HUES48 (cell line): ENCODE data around the gene KCNE1.
"Not testable (repeated sequence)": the region's sequence is repeated elsewhere in the genome, so short reads cannot be mapped to it uniquely, and the experiment has no call there.

Source experiments
- H3K27ac ChIP-seq: one replicate; pipeline ENCODE4 v1.7.0; 2013; ENCODE audit warnings: low read depth, low read length, inconsistent platforms
- H3K27me3 ChIP-seq: 2 replicates; pipeline ENCODE4 v1.6.1; 2013; ENCODE audit warnings: mild to moderate bottlenecking, low read length; ENCODE audit not compliant: control insufficient read depth, insufficient read depth
- H3K36me3 ChIP-seq: 2 replicates; pipeline ENCODE4 v1.6.1; 2013; ENCODE audit warnings: low read length; ENCODE audit not compliant: control insufficient read depth, insufficient read depth
- H3K4me1 ChIP-seq: 2 replicates; pipeline ENCODE4 v1.6.1; 2013; ENCODE audit warnings: mild to moderate bottlenecking, low read length; ENCODE audit not compliant: control insufficient read depth, insufficient read depth
- H3K4me3 ChIP-seq: 2 replicates; pipeline ENCODE4 v1.5.1; 2013; ENCODE audit warnings: mild to moderate bottlenecking, low read depth, low read length
- H3K9ac ChIP-seq: 2 replicates; pipeline ENCODE4 v1.6.1; 2013; ENCODE audit warnings: mild to moderate bottlenecking, low read depth, low read length, moderate library complexity
- H3K9me3 ChIP-seq: 2 replicates; pipeline ENCODE4 v1.6.1; 2013; ENCODE audit warnings: low read length; ENCODE audit not compliant: control insufficient read depth, insufficient read depth

The KCNE1 gene

GRCh38 chr21:34513129-34513675, 1.2 kb upstream of the KCNE1 start:
- H3K9ac ChIP-seq: no peak overlapping the region

DNA sequence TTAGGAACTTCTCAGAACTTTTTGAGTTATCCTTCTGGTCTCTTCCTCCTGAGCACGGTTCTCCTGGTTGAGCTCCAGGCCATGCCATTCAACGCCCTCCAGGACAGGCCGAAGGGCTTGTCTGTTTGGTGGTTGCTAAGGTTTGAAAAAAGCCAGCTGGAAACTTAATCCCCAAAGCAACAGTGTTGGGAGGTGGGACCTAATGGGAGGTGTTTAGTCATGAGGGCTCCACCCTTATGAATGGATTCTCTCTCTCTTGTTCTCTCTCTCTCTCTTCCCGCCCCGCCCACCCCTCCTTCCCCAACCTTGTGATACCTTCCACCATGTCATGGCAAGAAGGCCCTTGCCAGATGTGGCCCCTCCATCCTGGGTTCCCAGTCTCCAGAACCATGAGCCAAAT, 829 bp downstream of the KCNE1 start:
- Histone ChIP-seq H3K4me1 (no peaks in the 10 kb centered on the region), H3K27me3 (no peaks in the 10 kb centered on the region), H3K9me3 (no peaks in the 10 kb centered on the region), H3K4me3 (no peak overlapping the region), H3K9ac (no peak overlapping the region), H3K36me3 (no peaks in the 10 kb centered on the region), H3K27ac (no peak overlapping the region)

More at GRCh38 chr21:34513129-34513675, 1.2 kb upstream of the KCNE1 start:
- Histone ChIP-seq H3K4me1 (no peaks in the 10 kb centered on the region), H3K27ac (no peak overlapping the region), H3K27me3 (no peaks in the 10 kb centered on the region), H3K9me3 (no peaks in the 10 kb centered on the region), H3K36me3 (no peaks in the 10 kb centered on the region), H3K4me3 (no peak overlapping the region)

DNA sequence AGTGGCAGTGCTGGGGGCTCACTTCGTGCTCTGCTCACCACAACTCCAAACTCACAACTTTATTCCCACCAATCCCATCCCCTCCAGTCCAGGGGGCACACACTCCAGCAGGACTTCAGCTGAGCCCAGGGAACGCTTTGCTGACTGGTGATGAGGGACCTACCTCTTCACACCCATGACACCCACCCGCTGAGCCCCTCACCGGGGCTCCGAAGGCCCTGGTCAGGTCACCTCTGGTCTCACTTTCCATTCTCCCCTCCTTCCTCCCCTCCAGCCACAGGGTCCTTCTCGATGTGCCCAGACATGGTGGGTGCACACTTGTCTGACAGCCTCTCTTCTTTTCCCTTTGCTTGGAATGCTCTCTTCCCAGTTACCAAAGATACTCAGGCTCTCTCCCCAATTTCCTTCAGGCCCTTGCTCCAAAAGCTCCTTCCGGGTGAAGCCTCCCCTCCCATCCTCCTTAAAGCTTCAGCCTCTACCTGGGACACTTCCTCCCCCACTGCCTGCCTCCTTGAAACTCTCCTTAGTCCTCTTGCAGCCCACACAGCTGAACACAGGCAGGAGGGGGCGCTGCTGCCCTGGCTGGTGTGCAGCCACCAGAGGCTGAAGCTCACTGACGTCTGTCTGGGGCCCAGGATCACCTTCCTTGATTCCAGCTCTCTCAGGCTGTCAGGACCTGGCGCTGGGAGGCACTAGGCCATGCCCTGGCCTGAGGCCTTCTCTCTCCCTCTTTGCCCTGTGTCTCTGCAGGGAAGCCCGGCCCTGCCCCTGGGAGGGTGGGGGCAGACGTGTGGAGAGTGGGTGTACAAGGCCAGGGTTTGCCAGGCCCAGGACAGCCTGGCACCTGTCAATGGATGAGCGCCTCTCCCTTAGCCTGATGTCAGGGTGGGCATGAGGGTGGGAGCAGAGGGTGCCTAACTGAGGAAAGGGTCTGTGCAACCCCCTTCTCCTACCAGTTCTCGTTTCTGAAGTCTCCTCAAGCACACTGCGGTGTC, 1.6 kb downstream of the KCNE1 start:
- Histone ChIP-seq H3K27ac (no peak overlapping the region), H3K9ac (no peak overlapping the region)

GRCh38 chr21:34509151-34509550, 2.9 kb downstream of the KCNE1 start:
- H3K4me3 ChIP-seq: no peak overlapping the region
- H3K36me3 ChIP-seq: no peaks in the 10 kb centered on the region
- H3K9ac ChIP-seq: no peak overlapping the region
- H3K27me3 ChIP-seq: no peaks in the 10 kb centered on the region
- H3K27ac ChIP-seq: no peak overlapping the region
- no peaks in the 10 kb centered on the region for H3K4me1 ChIP-seq
- no peaks in the 10 kb centered on the region for H3K9me3 ChIP-seq

More for the DNA sequence above, 1.6 kb downstream of the KCNE1 start:
- Histone ChIP-seq H3K4me3 (no peak overlapping the region), H3K36me3 (no peaks in the 10 kb centered on the region), H3K27me3 (no peaks in the 10 kb centered on the region), H3K9me3 (no peaks in the 10 kb centered on the region), H3K4me1 (no peaks in the 10 kb centered on the region)

GRCh38 chr21:34504595-34504994, 7.4 kb downstream of the KCNE1 start:
- Histone ChIP-seq H3K4me3 (no peak overlapping the region), H3K27ac (no peak overlapping the region), H3K9me3 (no peaks in the 10 kb centered on the region), H3K36me3 (no peaks in the 10 kb centered on the region), H3K9ac (no peak overlapping the region), H3K27me3 (no peaks in the 10 kb centered on the region), H3K4me1 (no peaks in the 10 kb centered on the region)

- H3K27ac ChIP-seq: no peak overlapping the region
- H3K9me3 ChIP-seq: no peaks in the 10 kb centered on the region
- H3K36me3 ChIP-seq: no peaks in the 10 kb centered on the region
- H3K27me3 ChIP-seq: no peaks in the 10 kb centered on the region
- H3K4me1 ChIP-seq: no peaks in the 10 kb centered on the region
- H3K9ac ChIP-seq: no peak overlapping the region
- H3K4me3 ChIP-seq: no peak overlapping the region
Measured at GRCh38 chr21:34502480-34503106, 9.4 kb downstream of the KCNE1 start.

GRCh38 chr21:34501716-34502115, 10.3 kb downstream of the KCNE1 start:
- no peaks in the 10 kb centered on the region for H3K9me3 ChIP-seq
- H3K4me1 ChIP-seq: no peaks in the 10 kb centered on the region
- H3K36me3 ChIP-seq: no peaks in the 10 kb centered on the region
- H3K9ac ChIP-seq: no peak overlapping the region
- no peak overlapping the region for H3K4me3 ChIP-seq
- H3K27me3 ChIP-seq: no peaks in the 10 kb centered on the region
- H3K27ac ChIP-seq: no peak overlapping the region

GRCh38 chr21:34500191-34500590, 11.8 kb downstream of the KCNE1 start:
- no peaks in the 10 kb centered on the region for H3K9me3 ChIP-seq

DNA sequence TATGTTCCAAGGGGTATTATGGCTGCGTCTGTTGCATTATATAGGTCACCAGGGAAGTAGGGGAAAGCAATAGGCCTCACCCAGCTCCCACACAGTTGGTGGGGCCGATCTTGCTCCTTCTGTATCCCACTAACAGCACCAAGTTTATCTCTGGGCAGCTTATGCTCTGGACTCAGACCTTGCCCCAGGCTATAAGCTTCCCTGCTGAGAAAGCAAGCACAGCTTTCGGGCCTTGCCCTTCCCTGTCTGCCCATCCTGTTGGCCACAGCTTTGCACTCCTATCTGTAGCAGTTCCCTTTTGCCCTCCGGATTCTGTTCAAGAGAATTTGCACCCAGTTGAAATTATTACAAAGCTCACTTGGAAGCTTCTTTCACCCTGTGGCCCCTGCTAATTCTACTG, 12.9 kb downstream of the KCNE1 start:
- Histone ChIP-seq H3K27ac (no peak overlapping the region), H3K4me3 (no peak overlapping the region), H3K9ac (no peak overlapping the region), H3K36me3 (no peaks in the 10 kb centered on the region), H3K4me1 (no peaks in the 10 kb centered on the region), H3K9me3 (no peaks in the 10 kb centered on the region), H3K27me3 (no peaks in the 10 kb centered on the region)

More at GRCh38 chr21:34500191-34500590, 11.8 kb downstream of the KCNE1 start:
- Histone ChIP-seq H3K36me3 (no peaks in the 10 kb centered on the region), H3K9ac (no peak overlapping the region), H3K4me3 (no peak overlapping the region), H3K4me1 (no peaks in the 10 kb centered on the region), H3K27me3 (no peaks in the 10 kb centered on the region), H3K27ac (no peak overlapping the region)

- Histone ChIP-seq H3K27ac (no peak overlapping the region), H3K4me1 (no peaks in the 10 kb centered on the region), H3K4me3 (no peak overlapping the region), H3K27me3 (no peaks in the 10 kb centered on the region), H3K36me3 (no peaks in the 10 kb centered on the region), H3K9me3 (no peaks in the 10 kb centered on the region), H3K9ac (no peak overlapping the region)
Measured at GRCh38 chr21:34498623-34499022, 13.4 kb downstream of the KCNE1 start.

GRCh38 chr21:34483854-34484253, 28.2 kb downstream of the KCNE1 start:
- H3K27me3 ChIP-seq, H3K36me3 ChIP-seq, H3K9me3 ChIP-seq, H3K4me1 ChIP-seq, H3K4me3 ChIP-seq, H3K9ac ChIP-seq, H3K27ac ChIP-seq: not testable (repeated sequence)
